ENCODE results near the gene MPO. TPM values are rescaled to one million over a fixed set of nuclear protein-coding genes. Genes with fewer than 3 reads are reported as not detected.

The MPO gene
- total RNA-seq, 1 experiment from 2014 or later, result not detected

- Mint-ChIP-seq H3K27me3 (ENCODE audit: low read depth) (peaks cover 44% of the 10 kb centered on the region), H3K36me3 (ENCODE audit: insufficient read depth in 1 of 3, low read depth in 3 of 3) (peaks cover 0 to 10% (median 2%) of the 10 kb centered on the region in 3 experiments; a peak in 5 of 7 replicates), H3K4me3 (peak overlapping the region; percentile 10 to 48; a peak in 3 of 5 replicates), H3K4me1 (peaks cover 40 to 52% of the 10 kb centered on the region in 2 experiments), H3K9me3 (no peaks in the 10 kb centered on the region), H3K27ac (no peak overlapping the region)
- Histone ChIP-seq H4K8ac (replicated peaks; ENCODE audit: insufficient read length, low read depth, low read length) (no peak overlapping the region), H3K79me1 (ENCODE audit: insufficient read depth, low read depth, low read length, poor library complexity, severe bottlenecking) (no peaks in the 10 kb centered on the region), H2BK15ac (ENCODE audit: low read depth, low read length) (no peak overlapping the region), H3K4ac (ENCODE audit: low read depth, low read length) (no peak overlapping the region), H4K5ac (ENCODE audit: insufficient read length, low read depth, low read length) (no peak overlapping the region), H3K4me1 (ENCODE audit: insufficient read depth, low read length) (peaks cover 4% of the 10 kb centered on the region; the same call in 1 of the 2 replicates), H4K91ac (ENCODE audit: insufficient read length, low read depth, low read length) (no peak overlapping the region), H3K27me3 (ENCODE audit: insufficient read depth, low read length) (no peaks in the 10 kb centered on the region; the same call in 1 of the 2 replicates), H3K9me3 (ENCODE audit: control insufficient read depth, low read depth, low read length) (no peaks in the 10 kb centered on the region), H2BK5ac (ENCODE audit: insufficient read length, low read length) (no peak overlapping the region), H3K4me2 (ENCODE audit: insufficient read depth, insufficient read length, low read length) (no peak overlapping the region), H3K56ac (ENCODE audit: insufficient read length, low read depth, low read length) (no peak overlapping the region), H2AK5ac (ENCODE audit: insufficient read length, low read length) (no peak overlapping the region), H2AFZ (ENCODE audit: low read length) (no peak overlapping the region), H3K27ac (ENCODE audit: insufficient read length, low read depth, low read length) (no peak overlapping the region), H3K79me2 (ENCODE audit: insufficient read depth, low read length) (no peaks in the 10 kb centered on the region), H3K18ac (ENCODE audit: insufficient read length, low read depth, low read length) (no peak overlapping the region), H3K14ac (ENCODE audit: insufficient read depth, low read length) (0 out of 2 replicates have a peak overlapping the region, but pooled peaks have one; percentile 3), H3K9ac (ENCODE audit: extremely low read depth, insufficient read length, low read length) (no peak overlapping the region), H3K23me2 (ENCODE audit: insufficient read length, low read depth, low read length, poor library complexity, severe bottlenecking) (peaks cover 15% of the 10 kb centered on the region), H3T11ph (ENCODE audit: low read length) (no peak overlapping the region), H2BK20ac (ENCODE audit: low read depth, low read length, poor library complexity, severe bottlenecking) (no peak overlapping the region), H2BK120ac (ENCODE audit: low read depth, low read length, poor library complexity, severe bottlenecking) (no peak overlapping the region), H4K20me1 (ENCODE audit: control insufficient read depth, insufficient read depth, insufficient read length) (no peaks in the 10 kb centered on the region), H2BK12ac (ENCODE audit: insufficient read length, low read depth, low read length) (no peak overlapping the region), H3K23ac (ENCODE audit: insufficient read length, low read depth, low read length) (no peak overlapping the region)
- no peak for DNase-seq
- TF ChIP-seq, protein P1, sequence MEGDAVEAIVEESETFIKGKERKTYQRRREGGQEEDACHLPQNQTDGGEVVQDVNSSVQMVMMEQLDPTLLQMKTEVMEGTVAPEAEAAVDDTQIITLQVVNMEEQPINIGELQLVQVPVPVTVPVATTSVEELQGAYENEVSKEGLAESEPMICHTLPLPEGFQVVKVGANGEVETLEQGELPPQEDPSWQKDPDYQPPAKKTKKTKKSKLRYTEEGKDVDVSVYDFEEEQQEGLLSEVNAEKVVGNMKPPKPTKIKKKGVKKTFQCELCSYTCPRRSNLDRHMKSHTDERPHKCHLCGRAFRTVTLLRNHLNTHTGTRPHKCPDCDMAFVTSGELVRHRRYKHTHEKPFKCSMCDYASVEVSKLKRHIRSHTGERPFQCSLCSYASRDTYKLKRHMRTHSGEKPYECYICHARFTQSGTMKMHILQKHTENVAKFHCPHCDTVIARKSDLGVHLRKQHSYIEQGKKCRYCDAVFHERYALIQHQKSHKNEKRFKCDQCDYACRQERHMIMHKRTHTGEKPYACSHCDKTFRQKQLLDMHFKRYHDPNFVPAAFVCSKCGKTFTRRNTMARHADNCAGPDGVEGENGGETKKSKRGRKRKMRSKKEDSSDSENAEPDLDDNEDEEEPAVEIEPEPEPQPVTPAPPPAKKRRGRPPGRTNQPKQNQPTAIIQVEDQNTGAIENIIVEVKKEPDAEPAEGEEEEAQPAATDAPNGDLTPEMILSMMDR (conservative IDR thresholded peaks at IDR 0.05), result no peak
- no CpG with 5 or more reads among the region's 11 CpGs for WGBS (ENCODE audit: extremely low coverage, insufficient read length, low lambda C conversion rate)
These were observed 45.3 kb upstream of the MPO start for GRCh38 chr17:58325976-58326468.
